HL-60 (cell line): ENCODE data around the gene EPHA1.

Experiments used
- DNase-seq, 2 experiments: peaks; one replicate each; pipeline ENCODE4 v3.0.0-alpha.2; 2010 to 2020; ENCODE audit warnings: low read depth in 1 of 2, low spot score in 1 of 2
- H3K27ac ChIP-seq: fragments of 250-450 bp; sonication (Bioruptor Pico); replicated peaks from 2 replicates; pipeline ENCODE4 v1.5.1; 2020; ENCODE audit warnings: mild to moderate bottlenecking, moderate library complexity
- H3K27me3 ChIP-seq: fragments of 250-450 bp; sonication (Bioruptor Pico); 2 replicates; pipeline ENCODE4 v1.5.1; 2021; ENCODE audit warnings: mild to moderate bottlenecking, moderate library complexity; ENCODE audit not compliant: insufficient read depth, poor library complexity, severe bottlenecking
- H3K4me3 ChIP-seq: replicated peaks from 2 replicates; pipeline ENCODE4 v1.5.1; 2011; ENCODE audit warnings: mild to moderate bottlenecking, control low read depth, low read length; ENCODE audit not compliant: insufficient read depth
- GABPA ChIP-seq: IDR thresholded peaks from 2 replicates; pipeline ENCODE4 v1.6.1; 2012; ENCODE audit warnings: low read depth
- POLR2AphosphoS5 ChIP-seq: IDR thresholded peaks from 2 replicates; pipeline ENCODE4 v1.6.1; 2012; ENCODE audit warnings: low read depth
- SPI1 ChIP-seq: IDR thresholded peaks from 2 replicates; pipeline ENCODE4 v1.6.1; 2012; ENCODE audit warnings: low read depth, mild to moderate bottlenecking, borderline replicate concordance
- TF ChIP-seq, protein P1 (sequence below): IDR thresholded peaks from one replicate; pipeline ENCODE4 v1.5.1; 2011; ENCODE audit warnings: low read length, control low read depth, inconsistent platforms; ENCODE audit not compliant: insufficient read depth
- TF ChIP-seq, protein P2 (sequence below): IDR thresholded peaks from 2 replicates; pipeline ENCODE4 v1.6.1; 2012; ENCODE audit warnings: low read depth; ENCODE audit not compliant: insufficient replicate concordance

Gene EPHA1

GRCh38 chr7:143379611-143380259 lies 28.9 kb downstream of the EPHA1 start:
- no peak for DNase-seq
- H3K27ac ChIP-seq: peak overlapping the region; percentile 97
- TF ChIP-seq SPI1 (no peak), GABPA (no peak), POLR2AphosphoS5 (no peak)
- TF ChIP-seq, protein P1, sequence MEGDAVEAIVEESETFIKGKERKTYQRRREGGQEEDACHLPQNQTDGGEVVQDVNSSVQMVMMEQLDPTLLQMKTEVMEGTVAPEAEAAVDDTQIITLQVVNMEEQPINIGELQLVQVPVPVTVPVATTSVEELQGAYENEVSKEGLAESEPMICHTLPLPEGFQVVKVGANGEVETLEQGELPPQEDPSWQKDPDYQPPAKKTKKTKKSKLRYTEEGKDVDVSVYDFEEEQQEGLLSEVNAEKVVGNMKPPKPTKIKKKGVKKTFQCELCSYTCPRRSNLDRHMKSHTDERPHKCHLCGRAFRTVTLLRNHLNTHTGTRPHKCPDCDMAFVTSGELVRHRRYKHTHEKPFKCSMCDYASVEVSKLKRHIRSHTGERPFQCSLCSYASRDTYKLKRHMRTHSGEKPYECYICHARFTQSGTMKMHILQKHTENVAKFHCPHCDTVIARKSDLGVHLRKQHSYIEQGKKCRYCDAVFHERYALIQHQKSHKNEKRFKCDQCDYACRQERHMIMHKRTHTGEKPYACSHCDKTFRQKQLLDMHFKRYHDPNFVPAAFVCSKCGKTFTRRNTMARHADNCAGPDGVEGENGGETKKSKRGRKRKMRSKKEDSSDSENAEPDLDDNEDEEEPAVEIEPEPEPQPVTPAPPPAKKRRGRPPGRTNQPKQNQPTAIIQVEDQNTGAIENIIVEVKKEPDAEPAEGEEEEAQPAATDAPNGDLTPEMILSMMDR: no peak
- TF ChIP-seq, protein P2, sequence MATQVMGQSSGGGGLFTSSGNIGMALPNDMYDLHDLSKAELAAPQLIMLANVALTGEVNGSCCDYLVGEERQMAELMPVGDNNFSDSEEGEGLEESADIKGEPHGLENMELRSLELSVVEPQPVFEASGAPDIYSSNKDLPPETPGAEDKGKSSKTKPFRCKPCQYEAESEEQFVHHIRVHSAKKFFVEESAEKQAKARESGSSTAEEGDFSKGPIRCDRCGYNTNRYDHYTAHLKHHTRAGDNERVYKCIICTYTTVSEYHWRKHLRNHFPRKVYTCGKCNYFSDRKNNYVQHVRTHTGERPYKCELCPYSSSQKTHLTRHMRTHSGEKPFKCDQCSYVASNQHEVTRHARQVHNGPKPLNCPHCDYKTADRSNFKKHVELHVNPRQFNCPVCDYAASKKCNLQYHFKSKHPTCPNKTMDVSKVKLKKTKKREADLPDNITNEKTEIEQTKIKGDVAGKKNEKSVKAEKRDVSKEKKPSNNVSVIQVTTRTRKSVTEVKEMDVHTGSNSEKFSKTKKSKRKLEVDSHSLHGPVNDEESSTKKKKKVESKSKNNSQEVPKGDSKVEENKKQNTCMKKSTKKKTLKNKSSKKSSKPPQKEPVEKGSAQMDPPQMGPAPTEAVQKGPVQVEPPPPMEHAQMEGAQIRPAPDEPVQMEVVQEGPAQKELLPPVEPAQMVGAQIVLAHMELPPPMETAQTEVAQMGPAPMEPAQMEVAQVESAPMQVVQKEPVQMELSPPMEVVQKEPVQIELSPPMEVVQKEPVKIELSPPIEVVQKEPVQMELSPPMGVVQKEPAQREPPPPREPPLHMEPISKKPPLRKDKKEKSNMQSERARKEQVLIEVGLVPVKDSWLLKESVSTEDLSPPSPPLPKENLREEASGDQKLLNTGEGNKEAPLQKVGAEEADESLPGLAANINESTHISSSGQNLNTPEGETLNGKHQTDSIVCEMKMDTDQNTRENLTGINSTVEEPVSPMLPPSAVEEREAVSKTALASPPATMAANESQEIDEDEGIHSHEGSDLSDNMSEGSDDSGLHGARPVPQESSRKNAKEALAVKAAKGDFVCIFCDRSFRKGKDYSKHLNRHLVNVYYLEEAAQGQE: no peak
- peak overlapping the region; percentile 75 for H3K4me3 ChIP-seq
- no peaks in the 10 kb centered on the region for H3K27me3 ChIP-seq

- DNase-seq: peak in 1 of 2 experiments; percentile 16
- H3K27me3 ChIP-seq: no peaks in the 10 kb centered on the region
- H3K27ac ChIP-seq: no peak overlapping the region
- TF ChIP-seq SPI1 (no peak), GABPA (no peak), POLR2AphosphoS5 (no peak)
- TF ChIP-seq, protein P1: no peak
- TF ChIP-seq, protein P2: no peak
- H3K4me3 ChIP-seq: no peak overlapping the region
Observed at GRCh38 chr7:143376396-143376795, 32.3 kb downstream of the EPHA1 start.

DNA sequence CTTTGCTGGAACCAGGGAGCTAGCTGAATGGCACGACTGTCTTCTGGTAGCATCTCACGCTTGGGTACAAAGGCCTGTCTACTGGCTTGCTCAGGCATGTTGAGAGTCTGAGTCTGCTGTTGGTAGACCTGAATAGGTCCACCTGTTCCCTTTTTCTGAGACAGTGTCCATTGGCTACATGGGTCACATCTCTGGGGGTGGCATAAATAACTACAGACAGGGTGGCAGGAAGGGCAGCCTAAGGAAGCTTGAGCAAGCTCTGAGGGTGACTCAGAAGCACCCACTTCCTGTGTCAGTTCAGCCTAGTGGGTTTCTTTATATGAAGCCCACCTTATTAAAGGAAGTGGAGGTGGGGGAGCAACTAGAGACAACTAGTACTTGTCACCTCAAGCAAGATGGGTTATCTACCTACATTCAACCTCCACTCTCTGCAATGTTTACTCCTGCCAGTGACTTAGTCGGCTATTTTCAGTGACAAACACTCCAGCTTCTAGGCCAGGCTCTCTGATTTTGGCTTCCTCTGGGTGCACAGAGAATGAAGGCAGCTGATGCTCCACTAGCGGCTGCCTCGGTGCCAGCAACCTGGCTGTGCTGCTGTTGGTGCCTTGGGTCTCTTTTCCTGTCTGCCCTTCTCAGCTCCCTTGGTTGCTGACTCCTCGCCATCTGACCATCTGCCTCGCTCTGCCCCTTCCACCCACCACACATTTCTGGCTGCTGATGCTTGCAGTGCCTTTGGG lies 33.2 kb downstream of the EPHA1 start:
- no peak for TF ChIP-seq GABPA
- peak; percentile 61; the same call in 1 of the 2 replicates for TF ChIP-seq SPI1
- no peak for TF ChIP-seq POLR2AphosphoS5
- DNase-seq: peak in 1 of 2 experiments; percentile 71
- no peaks in the 10 kb centered on the region for H3K27me3 ChIP-seq
- peak overlapping the region; percentile 63 for H3K27ac ChIP-seq
- H3K4me3 ChIP-seq: no peak overlapping the region

- TF ChIP-seq SPI1 (peak; percentile 88), POLR2AphosphoS5 (no peak)
- peak in 1 of 2 experiments; percentile 50 for DNase-seq
- Histone ChIP-seq H3K27ac (peak overlapping the region; percentile 63), H3K4me3 (no peak overlapping the region), H3K27me3 (no peaks in the 10 kb centered on the region)
Observed at GRCh38 chr7:143374561-143374960, 34.1 kb downstream of the EPHA1 start.
